ENCODE measurements around the gene LRRC75A. TPM values are rescaled to one million over a fixed set of nuclear protein-coding genes. Genes with fewer than 3 reads are reported as not detected.

Gene LRRC75A
- total RNA-seq, 2 donors from 2014 or later = 3.2 to 5.0 TPM

- 73 to 80% methylated on average over 20 to 24 of the region's 24 CpGs for WGBS, 2 experiments (ENCODE audit: insufficient coverage in 1 of 2, insufficient read length in 1 of 2)
- no peak overlapping the region for H3K9ac ChIP-seq (ENCODE audit: extremely low read depth, low read length, poor library complexity, severe bottlenecking)
Measured at GRCh38 chr17:16486373-16487250, 5.4 kb downstream of the LRRC75A start.

GRCh38 chr17:16484445-16485175 is 7.4 kb downstream of the LRRC75A start:
- Mint-ChIP-seq H3K27ac (peak overlapping the region; percentile 67), H3K4me3 (peak overlapping the region; percentile 40), H3K27me3 (ENCODE audit: insufficient read depth) (peaks cover 12% of the 10 kb centered on the region), H3K9me3 (no peaks in the 10 kb centered on the region), H3K36me3 (ENCODE audit: low read depth) (no peaks in the 10 kb centered on the region), H3K4me1 (peaks cover 38% of the 10 kb centered on the region)
- Histone ChIP-seq H3K27ac (ENCODE audit: low read depth, low read length) (peak overlapping the region; percentile 78), H3K9ac (ENCODE audit: extremely low read depth, low read length, poor library complexity, severe bottlenecking) (no peak overlapping the region), H3K4me1 (ENCODE audit: control insufficient read depth, insufficient read depth, low read length) (peaks cover 14% of the 10 kb centered on the region), H3K4me3 (ENCODE audit: low read length) (no peak overlapping the region), H3K9me3 (ENCODE audit: control insufficient read depth, low read length) (no peaks in the 10 kb centered on the region), H3K27me3 (ENCODE audit: control insufficient read depth, insufficient read depth, low read length, poor library complexity, severe bottlenecking) (no peaks in the 10 kb centered on the region), H3K36me3 (ENCODE audit: control insufficient read depth, insufficient read depth, low read length) (no peaks in the 10 kb centered on the region)
- DNase-seq = peak; percentile 80
- WGBS, 2 experiments (ENCODE audit: insufficient coverage in 1 of 2, insufficient read length in 1 of 2) = 42 to 51% methylated on average over 6 to 18 of the region's 19 CpGs
- TF ChIP-seq CTCF (conservative IDR thresholded peaks at IDR 0.05) = no peak

More at GRCh38 chr17:16486373-16487250, 5.4 kb downstream of the LRRC75A start:
- peaks cover 18% of the 10 kb centered on the region for H3K27me3 ChIP-seq (ENCODE audit: control insufficient read depth, insufficient read depth, low read length, poor library complexity, severe bottlenecking)
- no peaks in the 10 kb centered on the region for H3K9me3 ChIP-seq (ENCODE audit: control insufficient read depth, low read length)
- no peak for TF ChIP-seq CTCF (conservative IDR thresholded peaks at IDR 0.05)
- H3K27ac ChIP-seq (ENCODE audit: low read depth, low read length) = peak overlapping the region; percentile 80
- Mint-ChIP-seq H3K36me3 (ENCODE audit: low read depth) (no peaks in the 10 kb centered on the region), H3K27me3 (ENCODE audit: insufficient read depth) (peaks cover 28% of the 10 kb centered on the region), H3K4me1 (peaks cover 38% of the 10 kb centered on the region), H3K4me3 (no peak overlapping the region), H3K9me3 (no peaks in the 10 kb centered on the region), H3K27ac (peak overlapping the region; percentile 91)
- H3K4me3 ChIP-seq (ENCODE audit: low read length) = no peak overlapping the region
- peak; percentile 81 for DNase-seq
- peaks cover 14% of the 10 kb centered on the region for H3K4me1 ChIP-seq (ENCODE audit: control insufficient read depth, insufficient read depth, low read length)
- no peaks in the 10 kb centered on the region for H3K36me3 ChIP-seq (ENCODE audit: control insufficient read depth, insufficient read depth, low read length)

GRCh38 chr17:16483021-16483645 is 8.9 kb downstream of the LRRC75A start:
- 92 to 100% methylated on average over 3 to 8 of the region's 8 CpGs for WGBS, 2 experiments (ENCODE audit: insufficient coverage in 1 of 2, insufficient read length in 1 of 2)
- Histone ChIP-seq H3K27me3 (ENCODE audit: control insufficient read depth, insufficient read depth, low read length, poor library complexity, severe bottlenecking) (no peaks in the 10 kb centered on the region), H3K27ac (ENCODE audit: low read depth, low read length) (no peak overlapping the region), H3K4me1 (ENCODE audit: control insufficient read depth, insufficient read depth, low read length) (peaks cover 11% of the 10 kb centered on the region), H3K9me3 (ENCODE audit: control insufficient read depth, low read length) (no peaks in the 10 kb centered on the region), H3K4me3 (ENCODE audit: low read length) (no peak overlapping the region), H3K9ac (ENCODE audit: extremely low read depth, low read length, poor library complexity, severe bottlenecking) (no peak overlapping the region), H3K36me3 (ENCODE audit: control insufficient read depth, insufficient read depth, low read length) (no peaks in the 10 kb centered on the region)
- peak; percentile 43 for DNase-seq
- Mint-ChIP-seq H3K4me1 (peaks cover 30% of the 10 kb centered on the region), H3K27ac (no peak overlapping the region), H3K9me3 (no peaks in the 10 kb centered on the region), H3K27me3 (ENCODE audit: insufficient read depth) (peaks cover 3% of the 10 kb centered on the region), H3K4me3 (no peak overlapping the region), H3K36me3 (ENCODE audit: low read depth) (no peaks in the 10 kb centered on the region)
- no peak for TF ChIP-seq CTCF (conservative IDR thresholded peaks at IDR 0.05)

Measured in endodermal cell (in vitro differentiated cells).